Testis (tissue), 3 donors: ENCODE data around the gene PEX19. TPM values are rescaled to one million over a fixed set of nuclear protein-coding genes. Genes with fewer than 3 reads are reported as not detected.

Source experiments
- DNase-seq: peaks from one replicate; pipeline ENCODE4 v3.0.0-alpha.2; 2019
- H3K27ac ChIP-seq, 2 donors: fragments of 200-600 bp; sonication (generic); one replicate each; pipeline ENCODE4 v1.5.1; 2019
- H3K27me3 ChIP-seq: fragments of 200-600 bp; sonication (generic); one replicate; pipeline ENCODE4 v1.5.1; 2019
- H3K36me3 ChIP-seq: fragments of 200-600 bp; sonication (generic); one replicate; pipeline ENCODE4 v1.5.1; 2017; ENCODE audit warnings: low read depth; ENCODE audit errors: missing control alignments
- H3K4me1 ChIP-seq: fragments of 200-600 bp; sonication (generic); one replicate; pipeline ENCODE4 v1.5.1; 2019
- H3K4me3 ChIP-seq, 2 donors: fragments of 200-600 bp; sonication (generic); one replicate each; pipeline ENCODE4 v1.5.1; 2017 to 2019
- H3K9me3 ChIP-seq: fragments of 200-600 bp; sonication (generic); one replicate; pipeline ENCODE4 v1.5.1; 2017
- POLR2A ChIP-seq: fragments of 450-650 bp; IDR thresholded peaks from one replicate; pipeline ENCODE4 v1.6.1; 2017; ENCODE audit warnings: antibody characterized with exemption, mild to moderate bottlenecking, moderate library complexity
- WGBS, 2 donors: methylation state at CpG; one replicate each; pipeline ENCODE4 v1.1.5; 2018; 5-methylcytosine and 5-hydroxymethylcytosine counted together
- intact Hi-C: fragments of 100-400 bp; cut with DNase I; formaldehyde crosslinking; loops from one replicate; pipeline ENCODE4 v1.15.1; 2023; ENCODE audit warnings: low total_unique reads
- polyA plus RNA-seq: library from polyadenylated mRNA; stranded (reverse); fragments of 350-450 nt; fragmentation: Illumina TruSeq; extraction: RNeasy Lipid Tissue Mini Kit (QIAGEN cat#74804); gene quantifications from one replicate; pipeline ENCODE4 v1.2.3, GENCODE V29; 2014; ENCODE audit warnings: low read depth, low replicate concordance; ENCODE audit not compliant: insufficient read depth
- small RNA-seq, 2 donors: library from RNA; depleted of rRNA; stranded (forward); fragments of <200 nt; gene quantifications; one replicate each; pipeline ENCODE3, GENCODE V24; 2016
- total RNA-seq, 2 donors: library from RNA; depleted of rRNA; stranded (reverse); fragments of >200 nt; gene quantifications; one replicate each; pipeline ENCODE4 v1.2.3, GENCODE V29; 2016
- TF ChIP-seq, protein P1 (sequence below), 3 experiments: fragments of 450-650 bp in 2 of 3; fragments of 200-600 bp in 1 of 3; sonication (generic) in 1 of 3; IDR thresholded peaks; one replicate each; pipeline ENCODE4 v1.5.1; 2016 to 2019; ENCODE audit warnings: antibody characterized with exemption in 3 of 3, mild to moderate bottlenecking in 2 of 3, moderate library complexity in 1 of 3

The PEX19 gene
- total and polyA plus RNA-seq, 3 donors from 2014 or later, result 48.5 to 63.5 (median 56.6) TPM

DNA sequence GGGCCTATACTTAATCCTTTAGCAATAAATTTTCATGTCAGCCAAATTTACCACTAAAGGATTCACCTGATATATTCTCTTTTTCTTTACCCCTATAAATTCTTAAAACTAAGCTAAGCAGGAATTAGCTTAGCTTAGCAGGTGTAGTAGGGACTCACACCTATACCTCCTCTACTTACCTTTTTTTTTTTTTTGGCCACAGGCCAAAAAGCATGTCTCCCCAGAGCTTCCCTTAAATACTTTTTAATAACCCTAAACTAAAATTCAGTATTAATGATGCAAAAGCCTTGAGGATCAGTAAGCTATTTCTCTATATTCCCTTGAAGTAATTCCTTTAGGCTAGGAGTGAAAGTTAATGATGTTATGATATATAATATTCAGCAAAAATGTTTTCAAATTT, 56.5 kb downstream of the PEX19 start:
- Histone ChIP-seq H3K27ac (no peak overlapping the region), H3K36me3 (no peaks in the 10 kb centered on the region), H3K9me3 (no peaks in the 10 kb centered on the region), H3K4me1 (no peaks in the 10 kb centered on the region), H3K4me3 (no peak overlapping the region), H3K27me3 (no peaks in the 10 kb centered on the region)
- intact Hi-C loops, result no loop called here
- TF ChIP-seq POLR2A, result no peak
- TF ChIP-seq, protein P1, sequence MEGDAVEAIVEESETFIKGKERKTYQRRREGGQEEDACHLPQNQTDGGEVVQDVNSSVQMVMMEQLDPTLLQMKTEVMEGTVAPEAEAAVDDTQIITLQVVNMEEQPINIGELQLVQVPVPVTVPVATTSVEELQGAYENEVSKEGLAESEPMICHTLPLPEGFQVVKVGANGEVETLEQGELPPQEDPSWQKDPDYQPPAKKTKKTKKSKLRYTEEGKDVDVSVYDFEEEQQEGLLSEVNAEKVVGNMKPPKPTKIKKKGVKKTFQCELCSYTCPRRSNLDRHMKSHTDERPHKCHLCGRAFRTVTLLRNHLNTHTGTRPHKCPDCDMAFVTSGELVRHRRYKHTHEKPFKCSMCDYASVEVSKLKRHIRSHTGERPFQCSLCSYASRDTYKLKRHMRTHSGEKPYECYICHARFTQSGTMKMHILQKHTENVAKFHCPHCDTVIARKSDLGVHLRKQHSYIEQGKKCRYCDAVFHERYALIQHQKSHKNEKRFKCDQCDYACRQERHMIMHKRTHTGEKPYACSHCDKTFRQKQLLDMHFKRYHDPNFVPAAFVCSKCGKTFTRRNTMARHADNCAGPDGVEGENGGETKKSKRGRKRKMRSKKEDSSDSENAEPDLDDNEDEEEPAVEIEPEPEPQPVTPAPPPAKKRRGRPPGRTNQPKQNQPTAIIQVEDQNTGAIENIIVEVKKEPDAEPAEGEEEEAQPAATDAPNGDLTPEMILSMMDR (IDR thresholded peaks at IDR 0.05), result no peak
- DNase-seq, result no peak

DNA sequence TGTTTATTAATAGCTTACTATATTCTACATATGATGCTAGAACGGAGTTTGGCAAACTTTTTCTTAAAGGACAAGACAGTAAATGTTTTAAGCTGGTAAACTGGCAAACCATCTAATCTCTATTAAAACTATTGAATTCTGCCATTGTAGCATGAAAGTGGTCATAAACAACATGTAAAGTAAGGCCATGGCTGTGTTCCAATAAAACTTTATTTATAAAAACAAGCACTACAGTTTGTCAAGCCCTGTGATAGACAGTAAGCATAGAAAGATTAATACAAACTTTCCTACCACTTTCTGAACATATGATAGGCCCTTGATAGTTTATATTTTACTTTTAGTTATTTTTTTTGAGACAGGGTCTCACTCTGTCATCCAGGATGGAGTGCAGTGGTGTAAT, 57.4 kb downstream of the PEX19 start:
- intact Hi-C loops, result no loop called here
- Histone ChIP-seq H3K4me1 (no peaks in the 10 kb centered on the region), H3K9me3 (no peaks in the 10 kb centered on the region), H3K4me3 (no peak overlapping the region), H3K36me3 (no peaks in the 10 kb centered on the region), H3K27ac (no peak overlapping the region), H3K27me3 (no peaks in the 10 kb centered on the region)
- TF ChIP-seq, protein P1 (IDR thresholded peaks at IDR 0.05), result no peak
- no peak for TF ChIP-seq POLR2A
- DNase-seq, result no peak
- 88 to 96% methylated on average over 1 of the region's 1 CpG for WGBS, 2 donors

DNA sequence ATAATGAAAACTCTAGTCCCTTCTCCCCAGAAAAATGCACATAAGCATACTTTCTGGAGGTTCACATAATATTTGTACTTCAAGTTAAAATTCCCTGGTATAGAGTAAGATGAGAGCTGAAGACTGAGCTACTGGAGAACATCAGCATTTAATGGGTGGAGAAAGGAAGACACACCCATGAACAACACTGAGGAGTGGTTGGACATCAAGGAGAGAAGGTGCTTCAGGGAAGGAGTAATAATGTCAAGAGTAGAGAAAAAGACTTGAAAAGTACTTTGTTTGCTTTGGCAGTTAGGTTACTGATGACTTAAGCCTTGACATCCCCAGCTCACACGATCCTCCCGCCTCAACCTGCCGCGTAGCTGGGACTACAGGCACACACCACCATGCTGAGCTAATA, 57.9 kb downstream of the PEX19 start:
- no peak for TF ChIP-seq POLR2A
- TF ChIP-seq, protein P1 (IDR thresholded peaks at IDR 0.05), result no peak
- H3K4me3 ChIP-seq, result no peak overlapping the region
- 86 to 91% methylated on average over 4 of the region's 4 CpGs for WGBS, 2 donors
- H3K27ac ChIP-seq, result no peak overlapping the region
- H3K4me1 ChIP-seq, result no peaks in the 10 kb centered on the region
- DNase-seq, result no peak
- intact Hi-C loops, result no loop called here
- no peaks in the 10 kb centered on the region for H3K36me3 ChIP-seq
- no peaks in the 10 kb centered on the region for H3K9me3 ChIP-seq
- H3K27me3 ChIP-seq, result no peaks in the 10 kb centered on the region

Small RNA genes lying within 50 kb of the gene (small RNA-seq; reads per million reads assigned to genes)
- gene RF00019, result 0 reads per million in 2 donors

Other genes with a start within 250 kb of the PEX19 start
- 1 to 10 TPM in 1 of 2 donors, under 1 TPM in 1; 0.79 to 1.5 TPM for gene KCNJ10, start 215.0 kb downstream of the PEX19 start, total RNA-seq
- gene KCNJ10, start 215.0 kb downstream of the PEX19 start, polyA plus RNA-seq, result 1.9 TPM
- under 1 TPM; 0.55 to 0.68 TPM for gene KCNJ9, start 203.6 kb downstream of the PEX19 start, total RNA-seq
- 0.37 TPM for gene KCNJ9, start 203.6 kb downstream of the PEX19 start, polyA plus RNA-seq
- 100 to 1,000 TPM; 104 to 119 TPM for gene IGSF8, start 186.5 kb downstream of the PEX19 start, total RNA-seq
- gene IGSF8, start 186.5 kb downstream of the PEX19 start, polyA plus RNA-seq, result 79.8 TPM
- gene ATP1A2, start 169.4 kb downstream of the PEX19 start, total RNA-seq, result 10 to 100 TPM; 14.2 to 27.9 TPM
- 13.2 TPM for gene ATP1A2, start 169.4 kb downstream of the PEX19 start, polyA plus RNA-seq
- gene ATP1A4, start 133.5 kb downstream of the PEX19 start, total RNA-seq, result 10 to 100 TPM; 13.3 to 23.0 TPM
- gene ATP1A4, start 133.5 kb downstream of the PEX19 start, polyA plus RNA-seq, result 38.6 TPM
- 1 to 10 TPM; 3.4 to 5.6 TPM for gene CASQ1, start 94.6 kb downstream of the PEX19 start, total RNA-seq
- gene CASQ1, start 94.6 kb downstream of the PEX19 start, polyA plus RNA-seq, result 10.2 TPM
- gene PEA15, start 79.7 kb downstream of the PEX19 start, total RNA-seq, result 100 to 1,000 TPM; 168 to 229 TPM
- gene PEA15, start 79.7 kb downstream of the PEX19 start, polyA plus RNA-seq, result 421 TPM
- gene DCAF8, start 22.6 kb downstream of the PEX19 start, total RNA-seq, result 100 to 1,000 TPM; 233 to 240 TPM
- 127 TPM for gene DCAF8, start 22.6 kb downstream of the PEX19 start, polyA plus RNA-seq
- 100 to 1,000 TPM; 114 to 123 TPM for gene COPA, start 58.1 kb upstream of the PEX19 start, total RNA-seq
- gene COPA, start 58.1 kb upstream of the PEX19 start, polyA plus RNA-seq, result 88.9 TPM
- gene NCSTN, start 58.2 kb upstream of the PEX19 start, total RNA-seq, result 100 to 1,000 TPM; 109 to 112 TPM
- 115 TPM for gene NCSTN, start 58.2 kb upstream of the PEX19 start, polyA plus RNA-seq
- under 1 TPM; 0.37 to 0.63 TPM for gene NHLH1, start 81.9 kb upstream of the PEX19 start, total RNA-seq
- gene NHLH1, start 81.9 kb upstream of the PEX19 start, polyA plus RNA-seq, result 0.20 TPM
- gene VANGL2, start 115.4 kb upstream of the PEX19 start, total RNA-seq, result 1 to 10 TPM; 3.6 to 3.8 TPM
- gene VANGL2, start 115.4 kb upstream of the PEX19 start, polyA plus RNA-seq, result 5.9 TPM
- gene SLAMF6, start 238.1 kb upstream of the PEX19 start, total RNA-seq, result 1 to 10 TPM in 1 of 2 donors, under 1 TPM in 1; 0.68 to 1.6 TPM
- 2.3 TPM for gene SLAMF6, start 238.1 kb upstream of the PEX19 start, polyA plus RNA-seq